G401.6 (cell line): Measurements from ENCODE around the gene HOOK2.
A peak's percentile ranks its signal among the peaks of the same experiment; 100 is the strongest.

Experiments used
- FAIRE-seq: peaks from 2 replicates; lab custom pipeline; 2012; peaks lifted over from hg19 to GRCh38; lab: Jason Lieb, UNC

HOOK2 gene

GRCh38 chr19:12783291-12783848 is 8.0 kb upstream of the HOOK2 start:
- FAIRE-seq, result no peak

GRCh38 chr19:12782424-12783290 is 7.3 kb upstream of the HOOK2 start:
- no peak for FAIRE-seq

- FAIRE-seq, result no peak
Measured at GRCh38 chr19:12782174-12782423, 6.7 kb upstream of the HOOK2 start.

DNA sequence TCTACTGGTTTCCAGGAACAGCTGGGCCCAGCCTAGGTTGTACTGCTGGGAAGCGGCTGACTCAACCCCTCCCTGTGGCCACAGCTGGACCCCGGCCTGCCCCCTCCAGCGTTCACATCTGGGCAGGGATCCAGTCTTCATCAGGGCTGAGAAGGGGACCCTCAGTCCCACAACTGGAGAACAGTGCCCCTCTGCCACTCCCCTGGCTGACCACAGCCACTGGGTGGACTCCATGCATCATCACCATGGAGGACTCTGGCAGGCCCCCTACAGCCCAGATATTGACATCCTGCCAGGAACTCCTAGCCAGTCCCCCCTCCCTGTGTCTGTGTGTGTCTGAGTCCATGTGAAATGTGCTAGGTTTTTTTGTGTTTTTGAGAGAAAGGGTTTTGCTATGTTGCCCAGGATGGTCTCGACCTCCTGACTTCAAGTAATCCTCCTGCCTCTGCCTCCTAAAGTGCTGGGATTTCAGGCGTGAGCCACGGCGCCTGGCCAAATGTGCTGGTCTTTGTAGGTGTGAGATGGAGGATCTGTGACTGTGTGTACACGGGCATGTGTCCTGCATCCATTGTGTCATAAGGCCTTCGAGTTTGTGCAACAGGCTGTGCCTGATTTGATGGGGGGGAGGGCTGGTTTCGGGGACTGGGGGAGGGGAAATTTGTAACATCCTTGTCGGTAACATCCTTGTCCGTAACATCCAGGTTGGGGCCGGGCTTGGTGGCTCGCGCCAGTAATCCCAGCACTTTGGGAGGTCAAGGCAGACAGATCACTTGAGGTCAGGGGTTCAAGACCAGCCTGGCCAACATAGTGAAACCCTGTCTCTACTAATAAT is 4.0 kb upstream of the HOOK2 start:
- no peak for FAIRE-seq

GRCh38 chr19:12778905-12779161 is 3.5 kb upstream of the HOOK2 start:
- FAIRE-seq, result no peak

GRCh38 chr19:12778017-12778904 is 2.9 kb upstream of the HOOK2 start:
- FAIRE-seq, result no peak

- peak; percentile 63 for FAIRE-seq
Measured at GRCh38 chr19:12777217-12778016, 2.1 kb upstream of the HOOK2 start.

GRCh38 chr19:12773571-12773970 is 1.8 kb downstream of the HOOK2 start:
- FAIRE-seq, result no peak

DNA sequence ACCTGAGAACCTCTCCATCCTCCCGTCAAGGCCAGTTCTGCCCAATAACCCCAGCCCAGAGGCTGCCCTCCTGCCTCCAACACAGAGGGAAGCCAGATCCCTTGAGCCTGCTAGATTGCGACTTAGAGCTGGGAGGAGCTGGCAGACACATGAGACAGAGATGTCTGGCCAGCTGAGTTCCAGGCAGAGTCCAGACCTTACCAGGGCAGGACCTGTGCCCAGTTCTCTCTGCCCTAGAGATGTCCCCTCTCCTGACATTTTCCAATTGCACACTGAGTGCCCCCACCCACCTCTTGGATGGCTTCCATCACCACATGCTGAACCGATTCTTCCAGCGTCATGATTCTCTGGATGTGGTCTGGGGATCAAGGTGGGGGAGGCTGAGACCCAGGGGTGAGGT is 3.0 kb downstream of the HOOK2 start:
- FAIRE-seq, result no peak

DNA sequence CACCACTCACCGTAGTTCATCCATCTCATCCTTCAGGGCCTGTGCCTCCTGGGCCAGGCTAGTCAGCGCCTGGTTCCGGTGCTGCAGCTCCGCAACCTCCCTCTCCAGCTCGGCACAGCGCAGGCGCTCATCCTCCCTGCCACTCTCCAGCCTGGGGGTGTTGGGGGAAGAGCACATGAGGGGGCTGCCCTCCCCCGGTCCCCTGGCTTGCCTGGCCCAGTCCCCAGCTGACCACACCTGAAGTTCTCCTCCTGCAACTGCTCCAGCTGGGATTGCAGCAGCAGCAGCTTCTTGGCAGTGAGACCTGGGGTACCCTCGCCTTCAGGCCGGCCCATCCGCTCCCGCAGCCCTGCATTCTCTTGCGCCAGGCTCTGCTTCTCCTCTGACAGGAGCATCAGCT is 4.4 kb downstream of the HOOK2 start:
- no peak for FAIRE-seq

GRCh38 chr19:12769689-12770088 is 5.7 kb downstream of the HOOK2 start:
- no peak for FAIRE-seq

DNA sequence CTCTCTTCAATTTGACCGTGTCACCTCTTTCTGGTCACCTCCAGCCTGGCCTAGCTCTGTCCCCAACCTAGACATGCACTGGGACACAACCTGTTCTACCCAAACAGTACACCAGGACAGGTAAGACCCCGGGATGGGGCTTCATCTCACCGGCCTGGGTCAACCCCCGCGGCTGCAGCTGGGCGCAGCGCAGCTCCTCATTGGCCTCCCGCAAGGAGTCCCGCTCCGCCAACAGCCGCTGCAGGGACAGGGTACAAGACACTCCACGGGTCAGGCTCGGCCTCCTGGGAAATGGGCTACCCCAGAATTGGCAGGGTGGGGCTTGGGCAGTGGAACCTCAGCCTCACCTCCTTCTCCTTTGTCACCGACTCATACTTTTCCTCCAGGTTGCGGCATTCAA is 7.7 kb downstream of the HOOK2 start:
- no peak for FAIRE-seq

DNA sequence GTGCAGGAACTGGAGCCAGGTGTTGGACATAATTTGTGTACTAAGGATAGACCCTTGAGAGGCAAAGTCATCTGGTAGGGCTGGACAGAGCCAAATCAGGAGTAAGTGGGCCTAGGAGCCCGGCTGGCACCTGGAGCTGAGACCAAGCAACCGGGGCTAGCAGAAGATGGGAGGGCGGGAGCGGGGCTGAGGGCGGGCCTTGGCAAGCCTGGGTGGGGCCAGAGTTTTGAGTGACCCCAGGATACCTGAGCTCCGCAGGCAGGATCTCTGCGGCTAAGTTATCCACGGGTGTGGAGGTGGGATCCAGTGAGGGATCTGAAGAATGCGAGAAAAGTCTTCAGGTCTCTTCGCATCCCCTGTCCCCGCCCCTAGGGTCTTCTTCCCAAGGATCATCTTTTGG is 8.2 kb downstream of the HOOK2 start:
- no peak for FAIRE-seq

GRCh38 chr19:12766051-12766521 is 9.3 kb downstream of the HOOK2 start:
- FAIRE-seq, result no peak

- no peak for FAIRE-seq
Measured at GRCh38 chr19:12764698-12765097, 10.7 kb downstream of the HOOK2 start.

DNA sequence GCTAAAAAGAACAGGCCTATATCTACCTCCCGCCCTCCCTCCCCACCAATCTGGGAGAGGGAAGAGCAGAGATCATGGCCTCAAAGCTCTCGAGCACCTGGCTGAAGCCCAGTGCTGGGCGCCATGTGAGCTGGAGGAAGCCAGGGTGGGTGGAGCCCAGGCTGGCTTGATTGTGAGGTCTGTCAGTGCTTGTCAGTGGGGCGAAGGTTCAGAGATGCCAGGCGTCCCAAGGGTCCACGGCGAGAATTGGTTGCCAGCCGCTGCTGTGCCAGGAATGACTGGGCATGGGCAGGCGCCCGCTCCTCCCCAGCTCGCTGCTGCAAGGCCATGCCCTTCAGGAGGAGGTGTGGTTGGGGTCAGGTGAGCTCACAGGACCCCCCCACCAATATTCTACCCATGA is 12.3 kb downstream of the HOOK2 start:
- FAIRE-seq, result no peak

- FAIRE-seq, result no peak
Measured at GRCh38 chr19:12759686-12760085, 15.7 kb downstream of the HOOK2 start.

GRCh38 chr19:12757544-12758274 is 17.6 kb downstream of the HOOK2 start:
- FAIRE-seq, result no peak

GRCh38 chr19:12756150-12756883 is 19.0 kb downstream of the HOOK2 start:
- no peak for FAIRE-seq

GRCh38 chr19:12754465-12755196 is 20.7 kb downstream of the HOOK2 start:
- no peak for FAIRE-seq
